ENCODE results near the gene SERHL2. TPM values are rescaled to one million over a fixed set of nuclear protein-coding genes. Genes with fewer than 3 reads are reported as not detected.
"Not testable (repeated sequence)": the region's sequence is repeated elsewhere in the genome, so short reads cannot be mapped to it uniquely, and the experiment has no call there.

The SERHL2 gene, protein sequence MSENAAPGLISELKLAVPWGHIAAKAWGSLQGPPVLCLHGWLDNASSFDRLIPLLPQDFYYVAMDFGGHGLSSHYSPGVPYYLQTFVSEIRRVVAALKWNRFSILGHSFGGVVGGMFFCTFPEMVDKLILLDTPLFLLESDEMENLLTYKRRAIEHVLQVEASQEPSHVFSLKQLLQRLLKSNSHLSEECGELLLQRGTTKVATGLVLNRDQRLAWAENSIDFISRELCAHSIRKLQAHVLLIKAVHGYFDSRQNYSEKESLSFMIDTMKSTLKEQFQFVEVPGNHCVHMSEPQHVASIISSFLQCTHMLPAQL
- total RNA-seq (2014; rRNA removed), result 1.5 and 2.1 TPM in 2 replicates
- polyA plus RNA-seq (2012), result 1.7 TPM

DNA sequence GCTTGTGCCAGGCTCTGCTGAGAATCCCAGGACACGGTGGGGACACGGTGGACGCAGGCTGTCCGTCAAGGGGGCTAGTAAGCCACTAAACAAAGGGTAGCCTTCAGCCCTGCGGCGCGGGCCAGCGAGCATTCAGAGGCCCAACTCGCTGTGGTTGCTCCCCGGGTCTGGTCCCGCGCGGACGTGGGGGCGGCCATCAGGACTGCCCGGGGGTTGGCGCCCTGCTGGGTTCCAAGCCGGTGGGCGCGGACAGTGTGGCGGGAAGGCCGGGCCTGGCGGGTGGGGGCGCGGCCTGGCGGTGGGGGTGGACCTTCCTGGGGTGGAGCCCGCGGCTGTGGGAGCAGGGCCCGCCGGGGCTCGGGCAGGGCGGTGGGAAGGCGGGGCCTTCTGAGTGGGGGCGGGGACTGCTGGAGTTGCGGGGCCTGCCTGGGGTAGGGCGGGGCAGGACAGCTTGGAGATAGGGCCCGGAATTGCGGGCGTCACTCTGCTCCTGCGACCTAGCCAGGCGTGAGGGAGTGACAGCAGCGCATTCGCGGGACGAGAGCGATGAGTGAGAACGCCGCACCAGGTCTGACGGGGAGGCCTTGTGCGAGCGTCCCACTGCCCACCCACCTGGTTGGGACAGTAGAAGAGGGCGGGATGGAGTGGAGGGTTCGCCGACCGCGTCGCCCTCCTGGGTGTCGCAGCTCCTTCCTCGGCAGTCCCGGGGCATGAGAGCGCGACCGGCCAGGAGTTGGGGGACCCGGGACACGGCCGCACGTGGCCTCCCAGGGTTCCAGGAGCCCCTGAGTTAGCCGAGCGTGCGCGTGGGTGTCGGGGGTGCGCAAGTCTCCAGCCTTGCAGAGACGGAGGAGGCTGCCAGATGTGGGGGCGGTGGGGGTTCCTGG, at the start of gene SERHL2:
Gene SERHL2, plus strand, starts transcription at position 482 of the 887 bp plus-strand sequence. Its CDS starts 65 bp downstream, at position 547.
- peak; percentile 44 for DNase-seq (ENCODE audit: low read depth)

- DNase-seq (ENCODE audit: low read depth), result not testable (repeated sequence)
These were observed 45.3 kb upstream of the SERHL2 start for GRCh38 chr22:42508327-42508974.

GRCh38 chr22:42508975-42509364, 44.8 kb upstream of the SERHL2 start:
- not testable (repeated sequence) for DNase-seq (ENCODE audit: low read depth)

DNA sequence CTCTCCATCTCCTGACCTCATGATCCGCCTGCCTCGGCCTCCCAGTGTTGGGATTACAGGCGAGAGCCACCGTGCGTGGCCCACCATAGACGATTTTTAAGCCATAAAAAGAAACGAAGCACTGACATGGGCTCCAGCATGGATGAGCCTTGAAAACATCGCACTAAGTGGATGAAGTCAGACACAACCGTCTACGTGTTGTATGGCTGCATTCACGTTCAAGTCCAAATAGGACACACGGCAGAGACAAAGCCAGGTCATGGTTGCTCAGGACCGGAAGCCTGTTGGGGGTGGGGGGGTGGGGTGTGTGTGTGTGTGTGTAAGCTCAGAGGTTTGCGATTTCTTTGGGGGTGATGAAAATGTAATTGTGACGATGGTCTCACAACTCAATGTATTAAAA, 44.2 kb upstream of the SERHL2 start:
- no peak for DNase-seq (ENCODE audit: low read depth)

DNA sequence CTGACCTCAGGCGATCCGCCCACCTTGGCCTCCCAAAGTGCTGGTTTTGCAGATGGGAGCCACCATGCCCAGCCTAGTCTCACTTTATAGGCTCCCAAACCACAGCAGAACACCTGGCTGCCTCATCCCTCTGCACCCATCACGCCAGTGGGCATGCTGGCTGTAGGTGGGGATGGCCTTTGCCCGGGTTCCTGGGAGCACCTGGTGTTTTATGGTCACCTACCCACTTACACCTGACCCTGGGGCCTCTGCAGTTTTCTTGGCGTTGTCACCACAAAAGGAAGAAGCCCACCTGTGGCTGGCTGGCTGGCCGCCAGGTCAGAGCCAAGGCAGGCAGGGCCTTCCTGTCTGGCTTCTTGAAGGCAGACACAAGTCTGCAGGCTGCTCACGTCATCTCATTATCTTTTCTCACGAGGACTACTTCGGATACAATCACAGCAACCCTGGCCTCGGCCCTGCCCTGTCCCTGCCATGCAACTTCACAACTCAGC, 42.3 kb upstream of the SERHL2 start:
- DNase-seq (ENCODE audit: low read depth), result no peak

DNA sequence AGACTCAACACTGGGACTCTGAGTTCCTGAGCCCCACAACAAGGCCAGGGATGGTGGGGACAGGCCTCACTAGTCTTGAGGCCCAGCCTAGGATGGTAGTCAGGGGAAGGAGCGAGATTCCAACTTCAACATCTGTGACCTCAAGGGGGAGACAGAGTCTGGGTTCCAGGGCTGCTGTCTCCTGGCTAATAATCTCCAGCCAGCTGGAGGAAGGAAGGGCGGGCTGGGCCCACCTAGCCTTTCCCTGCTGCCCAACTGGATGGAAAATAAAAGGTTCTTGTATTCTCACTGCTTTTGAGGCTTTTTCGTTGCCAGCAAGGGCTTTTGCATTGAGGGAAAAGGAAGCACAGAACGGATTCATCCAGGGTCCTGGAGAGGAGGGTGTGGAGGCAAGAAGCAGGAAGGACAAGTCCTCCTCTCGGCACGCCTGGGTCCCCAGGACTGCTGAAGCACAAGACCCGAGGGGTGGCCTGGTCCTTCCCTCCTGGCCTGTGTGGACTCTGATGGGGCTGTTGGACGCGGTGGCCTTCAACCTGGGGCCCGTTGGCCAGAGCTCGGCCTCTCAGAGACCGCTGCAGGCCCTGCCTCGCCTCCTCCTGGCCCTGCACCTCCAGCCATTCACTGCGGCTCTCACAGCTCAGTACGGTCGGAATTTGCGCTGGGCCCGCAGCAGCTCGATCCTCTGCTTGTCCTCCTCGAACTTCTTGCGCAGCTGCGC, 41.3 kb upstream of the SERHL2 start:
- DNase-seq (ENCODE audit: low read depth), result not testable (repeated sequence)

DNA sequence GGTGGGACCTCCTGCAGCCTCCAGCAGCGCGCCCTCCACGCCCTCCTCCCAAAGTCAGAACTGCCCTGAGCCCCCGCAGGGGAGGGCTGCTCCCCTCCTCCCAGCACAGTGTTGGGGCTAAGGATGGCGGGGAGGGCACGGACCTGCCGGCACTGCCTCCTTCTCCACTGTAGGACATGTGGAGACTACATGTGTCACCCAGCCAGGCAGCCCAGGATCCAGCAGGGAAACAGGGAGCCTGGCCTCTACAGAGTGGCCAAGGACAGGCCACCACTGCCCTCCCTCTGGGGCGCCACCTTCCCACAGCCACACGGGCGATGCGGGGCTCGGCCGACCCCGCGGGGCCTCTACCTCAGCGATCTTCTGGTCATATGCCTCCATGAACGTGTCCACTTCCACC, 39.4 kb upstream of the SERHL2 start:
- DNase-seq (ENCODE audit: low read depth), result not testable (repeated sequence)

GRCh38 chr22:42515304-42515703, 38.5 kb upstream of the SERHL2 start:
- DNase-seq (ENCODE audit: low read depth), result not testable (repeated sequence)

- DNase-seq (ENCODE audit: low read depth), result no peak
These were observed 37.9 kb upstream of the SERHL2 start for GRCh38 chr22:42515896-42516295.

GRCh38 chr22:42517103-42517502, 36.7 kb upstream of the SERHL2 start:
- not testable (repeated sequence) for DNase-seq (ENCODE audit: low read depth)

- DNase-seq (ENCODE audit: low read depth), result not testable (repeated sequence)
These were observed 34.9 kb upstream of the SERHL2 start for GRCh38 chr22:42518638-42519524.

DNA sequence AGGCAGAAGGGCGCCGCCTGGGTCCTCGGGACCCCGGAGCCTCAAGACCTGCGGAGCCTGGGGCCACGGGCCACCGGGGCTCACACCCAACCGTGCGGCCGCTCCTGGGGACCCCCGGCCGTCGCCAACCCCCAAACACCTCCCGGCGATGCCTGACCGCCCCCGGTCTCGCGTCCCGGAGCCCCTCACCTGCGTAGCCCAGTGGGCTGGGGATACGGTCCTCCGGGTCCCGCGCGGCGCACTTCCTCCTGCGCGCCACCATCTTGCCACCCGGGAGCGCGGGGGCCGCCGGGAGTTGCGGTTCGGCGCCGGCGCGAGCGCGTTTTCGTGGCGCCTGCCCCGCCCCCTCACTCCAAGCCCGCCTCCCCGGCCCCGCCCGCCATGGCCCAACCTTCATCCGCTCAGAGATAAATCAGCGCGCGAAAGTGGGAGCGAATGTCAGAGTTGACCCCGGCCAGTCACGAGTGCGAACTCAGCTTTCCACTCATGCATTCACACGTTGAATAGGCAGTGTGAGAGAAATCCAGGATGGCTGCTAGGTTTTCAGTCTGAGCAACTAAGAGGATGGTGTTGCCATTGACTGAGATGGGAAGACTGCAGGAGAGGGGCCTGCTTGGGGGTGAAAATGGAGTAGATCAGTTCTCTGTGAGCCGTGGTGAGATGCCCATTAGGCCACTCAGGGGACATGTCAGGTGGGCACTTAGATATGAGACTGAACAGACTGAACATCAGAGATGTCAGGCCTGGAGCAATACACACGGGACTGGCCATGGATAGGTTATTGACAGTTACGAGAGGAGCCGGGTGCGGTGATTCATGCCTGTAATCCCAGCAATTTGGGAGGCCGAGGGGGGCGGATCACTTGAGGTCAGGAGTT, 34.0 kb upstream of the SERHL2 start, which contains the start of gene RRP7A:
Gene RRP7A, minus strand, starts transcription at position 272 of the 877 bp plus-strand sequence. Its CDS starts 10 bp downstream, at position 262.
- peak; percentile 59 for DNase-seq (ENCODE audit: low read depth)

DNA sequence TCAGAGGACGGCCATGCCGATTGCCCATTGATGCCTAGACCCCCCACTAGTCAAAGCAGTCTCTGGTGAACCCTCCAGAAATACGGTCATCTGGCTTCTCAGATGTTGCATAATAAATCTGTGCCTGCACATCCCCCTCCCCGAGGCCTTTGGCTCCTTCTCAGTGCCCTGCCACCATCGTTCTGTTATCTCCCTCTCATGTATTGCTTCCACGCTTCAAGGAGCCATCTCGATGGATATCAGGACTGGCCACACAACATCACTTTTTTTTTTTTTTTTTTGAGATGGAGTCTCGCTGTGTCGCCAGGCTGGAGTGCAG, 32.6 kb upstream of the SERHL2 start:
- no peak for DNase-seq (ENCODE audit: low read depth)

DNA sequence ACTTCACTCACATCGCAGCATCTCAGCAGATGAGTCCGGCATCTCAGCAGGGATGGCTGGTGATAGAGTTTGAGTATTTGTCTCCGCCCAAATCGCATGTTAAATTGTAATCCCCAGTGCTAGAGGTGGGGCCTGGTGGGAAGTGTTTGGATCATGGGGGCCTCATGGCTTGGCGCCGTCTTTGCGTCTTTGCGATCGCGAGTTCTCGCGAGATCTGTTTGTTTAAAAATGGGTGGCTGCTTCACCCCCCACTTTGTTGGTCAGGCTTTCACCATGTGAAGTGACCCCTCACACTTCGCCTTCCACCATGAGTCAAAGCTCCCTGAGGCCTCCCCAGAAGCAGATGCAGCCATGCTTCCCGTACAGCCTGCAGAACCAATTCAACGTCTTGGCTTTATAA, 31.2 kb upstream of the SERHL2 start:
- DNase-seq (ENCODE audit: low read depth), result no peak

- no peak for DNase-seq (ENCODE audit: low read depth)
These were observed 25.0 kb upstream of the SERHL2 start for GRCh38 chr22:42528591-42529307.

- DNase-seq (ENCODE audit: low read depth), result not testable (repeated sequence)
These were observed 24.3 kb upstream of the SERHL2 start for GRCh38 chr22:42529435-42529834.

DNA sequence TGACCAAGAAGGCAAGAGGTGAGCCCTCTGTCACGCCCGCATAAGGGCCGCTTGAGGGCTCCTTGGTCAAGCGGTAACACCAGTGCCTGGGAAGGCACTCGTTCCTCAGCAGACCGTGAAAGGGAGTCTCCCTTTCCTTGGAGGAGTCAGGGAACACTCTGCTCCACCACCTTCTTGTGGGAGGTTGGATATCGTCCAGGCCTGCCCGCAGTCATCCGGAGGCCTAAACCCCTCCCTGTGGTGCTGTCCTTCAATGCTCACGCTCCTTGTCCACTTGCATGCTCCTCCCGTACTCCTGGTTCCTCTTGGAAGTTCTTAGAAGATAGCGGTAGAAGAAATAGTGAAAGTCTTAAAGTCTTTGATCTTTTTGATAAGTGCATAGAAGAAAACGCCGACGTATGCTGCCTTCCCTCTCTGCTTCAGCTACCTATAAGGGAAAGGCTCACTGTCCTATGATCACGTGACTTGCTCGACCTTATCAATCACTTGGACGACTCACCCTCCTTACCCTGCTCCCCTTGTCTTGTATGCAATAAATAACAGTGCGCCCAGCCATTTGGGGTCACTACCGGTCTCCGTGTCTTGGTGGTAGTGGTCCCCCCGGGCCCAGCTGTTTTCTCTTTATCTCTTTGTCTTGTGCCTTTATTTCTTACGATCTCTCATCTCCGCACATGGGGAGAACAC, 22.2 kb upstream of the SERHL2 start:
- DNase-seq (ENCODE audit: low read depth), result not testable (repeated sequence)

DNA sequence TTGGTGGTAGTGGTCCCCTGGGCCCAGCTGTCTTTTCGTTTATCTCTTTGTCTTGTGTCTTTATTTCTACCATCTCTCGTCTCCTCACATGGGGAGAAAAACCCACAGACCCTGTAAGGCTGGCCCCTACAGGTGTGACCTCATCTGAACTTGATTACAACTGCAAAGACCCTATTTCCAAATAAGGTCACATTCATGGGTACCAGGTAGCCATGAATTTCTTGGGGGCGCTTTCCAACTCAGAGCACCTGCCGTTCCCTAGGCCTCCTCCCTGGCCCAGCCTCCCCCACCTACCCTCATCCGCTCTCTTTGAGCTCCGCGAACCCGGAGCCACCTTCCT, 20.1 kb upstream of the SERHL2 start:
- DNase-seq (ENCODE audit: low read depth), result no peak
